B cell (primary cell): ENCODE data around the gene BCL10. TPM values are rescaled to one million over a fixed set of nuclear protein-coding genes. Genes with fewer than 3 reads are reported as not detected.

Experiments
- ATAC-seq: fragments of 200-7000 bp; cut with Tn5 transposase; one replicate; pipeline ENCODE4 v1.10.0; 2021; ENCODE audit warnings: low read depth, mild to moderate bottlenecking, moderate number of reproducible peaks, moderate library complexity
- CTCF ChIA-PET: fragments of 350-600 bp; sonication (Branson Sonifier 250); formaldehyde crosslinking; loops from one replicate; lab custom pipeline; 2021; ENCODE audit warnings: antibody characterized with exemption, inconsistent platforms; lab: Charles Lee
- POLR2A ChIA-PET: fragments of 350-600 bp; sonication (Branson Sonifier 250); formaldehyde crosslinking; loops from one replicate; lab custom pipeline; 2021; ENCODE audit warnings: antibody characterized with exemption; lab: Charles Lee
- DNase-seq: peaks from one replicate; pipeline ENCODE4 v3.0.0; 2013
- H2AFZ ChIP-seq: 2 replicates; pipeline ENCODE4 v1.6.1; 2012; ENCODE audit warnings: mild to moderate bottlenecking, low read depth, low read length; ENCODE audit not compliant: insufficient read depth, poor library complexity, severe bottlenecking
- H3K27ac ChIP-seq, 2 donors: 1 replicate in 1 of 2; 2 replicates in 1 of 2; pipeline ENCODE4 v1.5.1; 2012 to 2013; ENCODE audit warnings: low read length in 2 of 2, mild to moderate bottlenecking in 2 of 2, moderate library complexity in 1 of 2
- H3K27me3 ChIP-seq, 4 experiments: fragments of 200-600 bp in 1 of 4; sonication (generic) in 1 of 4; replicated peaks in 1 of 4; 1 replicate in 2 of 4; 2 replicates in 2 of 4; pipeline versions ENCODE4 v1.6.1 to v1.7.0; 2013 to 2016; ENCODE audit warnings: low read length in 3 of 4, mild to moderate bottlenecking in 2 of 4, mixed read lengths in 1 of 4, moderate library complexity in 1 of 4; ENCODE audit not compliant: insufficient read depth in 4 of 4, control insufficient read depth in 3 of 4; ENCODE audit errors: control extremely low read depth in 1 of 4
- H3K36me3 ChIP-seq, 2 experiments: replicated peaks in 1 of 2; 1 replicate in 1 of 2; 2 replicates in 1 of 2; pipeline versions ENCODE4 v1.6.1 to v1.7.1; 2013; ENCODE audit warnings: low read length in 1 of 2; ENCODE audit not compliant: insufficient read depth in 2 of 2, control insufficient read depth in 1 of 2; ENCODE audit errors: control extremely low read depth in 1 of 2, extremely low read depth in 1 of 2
- H3K4me1 ChIP-seq, 2 donors: fragments of 200-600 bp in 1 of 2; sonication (generic) in 1 of 2; 1 replicate in 1 of 2; 2 replicates in 1 of 2; pipeline versions ENCODE4 v1.5.1 to v1.6.1; 2013 to 2017; ENCODE audit warnings: low read length in 2 of 2; ENCODE audit not compliant: control insufficient read depth in 2 of 2, insufficient read depth in 2 of 2
- H3K4me2 ChIP-seq: replicated peaks from 2 replicates; pipeline ENCODE3; 2012; ENCODE audit warnings: mild to moderate bottlenecking, low read depth, low read length; ENCODE audit not compliant: poor library complexity, severe bottlenecking
- H3K4me3 ChIP-seq, 5 experiments: fragments of 200-600 bp in 1 of 5; sonication (generic) in 1 of 5; 1 replicate in 3 of 5; 2 replicates in 2 of 5; pipeline versions ENCODE4 v1.5.1 to v1.7.0; 2011 to 2016; ENCODE audit warnings: low read length in 4 of 5, mild to moderate bottlenecking in 4 of 5, low read depth in 2 of 5, control low read depth in 1 of 5, moderate library complexity in 1 of 5; ENCODE audit not compliant: insufficient read depth in 1 of 5; ENCODE audit errors: control extremely low read depth in 1 of 5, extremely low read depth in 1 of 5
- H3K79me2 ChIP-seq: fragments of 200-600 bp; sonication (generic); one replicate; pipeline ENCODE4 v1.6.0; 2016; ENCODE audit warnings: low read length; ENCODE audit not compliant: control insufficient read depth, insufficient read depth
- H3K9ac ChIP-seq: fragments of 200-600 bp; sonication (generic); 2 replicates; pipeline ENCODE4 v1.6.1; 2017; ENCODE audit warnings: mild to moderate bottlenecking, low read length, moderate library complexity
- H3K9me3 ChIP-seq, 3 donors: one replicate each; pipeline versions ENCODE4 v1.6.1 to v1.7.1; 2013; ENCODE audit warnings: low read length in 2 of 3; ENCODE audit not compliant: control insufficient read depth in 2 of 3, insufficient read depth in 1 of 3; ENCODE audit errors: control extremely low read depth in 1 of 3
- H4K20me1 ChIP-seq: 2 replicates; pipeline ENCODE4 v1.6.0; 2012; ENCODE audit warnings: mild to moderate bottlenecking, low read length; ENCODE audit not compliant: insufficient read depth, control insufficient read depth, poor library complexity, severe bottlenecking
- H3K27ac Mint-ChIP-seq: one replicate; pipeline ENCODE4 v1.8.0; 2021; ENCODE audit warnings: mixed read lengths
- H3K27me3 Mint-ChIP-seq: one replicate; pipeline ENCODE4 v1.8.0; 2021; ENCODE audit warnings: mixed read lengths
- H3K4me1 Mint-ChIP-seq: one replicate; pipeline ENCODE4 v1.8.0; 2021; ENCODE audit warnings: mixed read lengths
- H3K4me3 Mint-ChIP-seq: one replicate; pipeline ENCODE4 v1.8.0; 2021; ENCODE audit warnings: mixed read lengths
- H3K9me3 Mint-ChIP-seq: one replicate; pipeline ENCODE4 v1.8.0; 2022; ENCODE audit warnings: mixed read lengths; ENCODE audit not compliant: insufficient read depth
- EZH2 ChIP-seq: IDR thresholded peaks from 2 replicates; pipeline ENCODE4 v1.6.1; 2012; ENCODE audit warnings: borderline replicate concordance, low read depth, mild to moderate bottlenecking, moderate library complexity, low read length; ENCODE audit not compliant: insufficient read depth, poor library complexity, severe bottlenecking
- WGBS: methylation state at CpG from one replicate; pipeline ENCODE4 v1.1.5; 2013; ENCODE audit warnings: missing lambda C conversion rate; ENCODE audit not compliant: insufficient coverage; 5-methylcytosine and 5-hydroxymethylcytosine counted together
- intact Hi-C: fragments of 100-400 bp; cut with micrococcal nuclease; formaldehyde crosslinking; loops from one replicate; pipeline ENCODE4 v1.10.0; 2022
- polyA plus RNA-seq: library from polyadenylated mRNA; depleted of rRNA; stranded (reverse); fragments of >200 nt; gene quantifications from 2 replicates; pipeline ENCODE4 v1.2.3, GENCODE V29; 2012
- total RNA-seq, 2 donors: library from RNA; stranded (reverse); fragments of 120-200 nt in 1 of 2; gene quantifications; 1 replicate in 1 of 2; 2 replicates in 1 of 2; pipeline versions ENCODE4 v1.2.3 to v1.2.4, GENCODE V29; 2013 to 2022
- TF ChIP-seq, protein P1 (sequence below): fragments of 200-600 bp; IDR thresholded peaks from one replicate; pipeline ENCODE4 v1.8.0; 2022; ENCODE audit warnings: antibody characterized with exemption, mild to moderate bottlenecking

BCL10 gene
- total and polyA plus RNA-seq, 2 donors (not counting 1 experiment from before 2014, with no cell fraction given): 26.2 to 60.5 TPM

DNA sequence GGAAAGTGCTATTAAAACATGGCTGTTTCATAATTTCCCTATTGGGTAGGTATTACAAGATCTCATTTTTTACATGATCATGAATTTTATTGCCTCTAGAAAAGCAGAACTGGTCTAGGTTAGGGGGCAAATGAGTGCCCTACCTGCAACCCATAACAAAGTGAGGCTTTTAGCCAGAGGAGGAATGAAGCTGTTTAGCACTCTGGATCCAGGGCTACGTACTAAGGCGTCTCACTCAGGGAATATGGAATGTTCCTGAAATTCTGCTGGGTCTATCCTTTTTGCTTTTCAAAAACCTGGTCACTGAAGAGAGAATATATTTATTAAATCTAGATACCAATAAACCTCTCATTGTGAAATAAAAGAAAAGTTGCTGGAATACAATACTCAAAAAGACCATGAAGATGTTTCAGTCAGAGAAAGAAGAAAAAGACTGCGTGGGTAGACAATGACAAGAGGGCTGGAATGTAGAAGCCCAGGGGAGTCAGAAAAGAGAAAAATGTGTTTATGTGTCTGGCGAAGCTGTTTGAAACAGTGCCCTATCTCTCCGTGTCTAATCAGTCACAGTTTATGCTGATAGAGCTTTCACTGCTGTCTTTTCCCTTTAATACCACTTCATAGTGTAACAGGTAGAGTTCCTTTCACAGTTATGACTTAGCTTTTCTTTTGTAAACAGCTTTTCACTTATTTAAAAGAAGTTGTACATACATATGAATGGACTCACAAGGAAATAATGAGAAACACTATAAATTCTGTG is 50.6 kb downstream of the BCL10 start:
- Histone ChIP-seq H3K9ac (no peak overlapping the region), H3K27me3 (peaks cover 0 to 3% (median 1%) of the 10 kb centered on the region in 4 experiments), H3K36me3 (no peaks in the 10 kb centered on the region), H4K20me1 (no peaks in the 10 kb centered on the region), H3K9me3 (no peaks in the 10 kb centered on the region), H3K27ac (no peak overlapping the region), H3K4me3 (no peak overlapping the region), H3K4me2 (no peak overlapping the region), H3K79me2 (no peaks in the 10 kb centered on the region), H3K4me1 (no peaks in the 10 kb centered on the region), H2AFZ (no peak overlapping the region)
- no peak for TF ChIP-seq EZH2
- TF ChIP-seq, protein P1, sequence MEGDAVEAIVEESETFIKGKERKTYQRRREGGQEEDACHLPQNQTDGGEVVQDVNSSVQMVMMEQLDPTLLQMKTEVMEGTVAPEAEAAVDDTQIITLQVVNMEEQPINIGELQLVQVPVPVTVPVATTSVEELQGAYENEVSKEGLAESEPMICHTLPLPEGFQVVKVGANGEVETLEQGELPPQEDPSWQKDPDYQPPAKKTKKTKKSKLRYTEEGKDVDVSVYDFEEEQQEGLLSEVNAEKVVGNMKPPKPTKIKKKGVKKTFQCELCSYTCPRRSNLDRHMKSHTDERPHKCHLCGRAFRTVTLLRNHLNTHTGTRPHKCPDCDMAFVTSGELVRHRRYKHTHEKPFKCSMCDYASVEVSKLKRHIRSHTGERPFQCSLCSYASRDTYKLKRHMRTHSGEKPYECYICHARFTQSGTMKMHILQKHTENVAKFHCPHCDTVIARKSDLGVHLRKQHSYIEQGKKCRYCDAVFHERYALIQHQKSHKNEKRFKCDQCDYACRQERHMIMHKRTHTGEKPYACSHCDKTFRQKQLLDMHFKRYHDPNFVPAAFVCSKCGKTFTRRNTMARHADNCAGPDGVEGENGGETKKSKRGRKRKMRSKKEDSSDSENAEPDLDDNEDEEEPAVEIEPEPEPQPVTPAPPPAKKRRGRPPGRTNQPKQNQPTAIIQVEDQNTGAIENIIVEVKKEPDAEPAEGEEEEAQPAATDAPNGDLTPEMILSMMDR: no peak
- H3K4me1 Mint-ChIP-seq: no peaks in the 10 kb centered on the region
- peaks cover 14% of the 10 kb centered on the region for H3K27me3 Mint-ChIP-seq
- no peak for ATAC-seq
- no peak overlapping the region for H3K27ac Mint-ChIP-seq
- POLR2A ChIA-PET: no interaction called here
- no peaks in the 10 kb centered on the region for H3K9me3 Mint-ChIP-seq
- H3K4me3 Mint-ChIP-seq: no peak overlapping the region
- DNase-seq: no peak
- intact Hi-C loops: no loop called here
- 100% methylated on average over 1 of the region's 5 CpGs for WGBS
- CTCF ChIA-PET: no interaction called here
